ENCODE data around the gene EPX. TPM values are rescaled to one million over a fixed set of nuclear protein-coding genes. Genes with fewer than 3 reads are reported as not detected.

The EPX gene
- total RNA-seq, 2 donors from 2014 or later = not detected

DNA sequence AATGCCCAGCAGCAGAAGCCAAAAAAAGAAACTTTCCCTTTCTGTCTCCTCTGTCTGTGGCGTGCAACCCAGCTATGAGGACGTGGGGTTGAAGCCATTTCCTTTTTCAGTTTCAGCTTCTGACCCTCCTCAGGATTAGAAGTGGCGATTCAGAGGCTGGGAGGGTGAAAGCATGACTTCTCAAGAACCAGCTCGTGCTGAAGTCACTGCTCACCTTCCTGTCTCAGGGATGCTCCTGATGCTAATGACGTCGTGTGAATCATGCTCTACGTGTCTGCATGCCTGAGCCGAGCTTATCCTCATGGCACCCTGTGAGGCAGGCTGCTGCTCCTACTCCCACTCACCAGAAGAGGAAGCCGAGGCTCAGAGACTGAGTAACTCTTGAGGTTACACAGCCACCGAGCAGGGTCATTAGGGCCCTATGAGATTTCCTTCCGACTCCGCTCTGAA, 40.2 kb downstream of the EPX start:
- Histone ChIP-seq H3K36me3 (replicated peaks in 1 of 2; ENCODE audit: insufficient read depth in 1 of 2, low read depth in 2 of 2) (no peaks in the 10 kb centered on the region), H3K9me3 (no peaks in the 10 kb centered on the region), H3K27ac (peak overlapping the region in 1 of 4 donors; percentile 14), H3K4me3 (no peak overlapping the region), H3K27me3 (no peaks in the 10 kb centered on the region), H3K4me1 (no peaks in the 10 kb centered on the region)
- ATAC-seq (peak; percentile 24), DNase-seq (peak in 1 of 4 donors; percentile 42)
- 56 to 78% methylated on average over 7 to 12 of the region's 12 CpGs for WGBS, 2 donors
- TF ChIP-seq POLR2A (IDR thresholded peaks at IDR 0.05) = no peak
- TF ChIP-seq CTCF (IDR thresholded peaks at IDR 0.05) = no peak
- intact Hi-C loops (cut with DNase I) = no loop called here

DNA sequence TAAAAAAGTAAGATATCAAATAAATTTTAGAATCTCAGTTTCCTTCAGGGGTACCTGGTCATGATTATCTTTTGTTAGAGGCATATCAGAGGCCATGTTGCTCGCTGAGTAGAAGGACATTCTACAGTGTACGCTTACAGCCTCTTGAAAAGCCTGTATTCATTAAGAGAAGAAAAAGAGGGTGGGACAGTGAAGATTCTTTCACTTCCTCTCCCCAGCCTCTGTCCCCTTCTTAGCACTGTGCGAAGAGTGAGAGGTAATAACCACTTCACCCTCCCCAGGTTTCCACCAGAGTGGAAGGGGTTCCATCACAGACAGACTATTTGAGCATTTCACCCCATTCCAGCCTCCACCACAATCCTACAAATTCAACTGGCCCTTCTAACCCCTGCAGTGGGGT, 41.0 kb downstream of the EPX start:
- Histone ChIP-seq H3K4me3 (no peak overlapping the region), H3K4me1 (no peaks in the 10 kb centered on the region), H3K9me3 (no peaks in the 10 kb centered on the region), H3K27ac (no peak overlapping the region), H3K27me3 (no peaks in the 10 kb centered on the region), H3K36me3 (replicated peaks in 1 of 2; ENCODE audit: insufficient read depth in 1 of 2, low read depth in 2 of 2) (no peaks in the 10 kb centered on the region)
- intact Hi-C loops (cut with DNase I) = no loop called here
- ATAC-seq (no peak), DNase-seq (no peak)
- no peak for TF ChIP-seq CTCF (IDR thresholded peaks at IDR 0.05)
- TF ChIP-seq POLR2A (IDR thresholded peaks at IDR 0.05) = no peak
- 75 to 83% methylated on average over 3 of the region's 3 CpGs for WGBS, 2 donors

GRCh38 chr17:58234512-58234911, 42.0 kb downstream of the EPX start:
- WGBS, 2 donors = 66 to 72% methylated on average over 3 of the region's 3 CpGs
- no peak overlapping the region for H3K4me3 ChIP-seq
- TF ChIP-seq CTCF (IDR thresholded peaks at IDR 0.05) (no peak), POLR2A (IDR thresholded peaks at IDR 0.05) (no peak)
- ATAC-seq = no peak
- no peak overlapping the region for H3K27ac ChIP-seq
- H3K36me3 ChIP-seq (replicated peaks in 1 of 2; ENCODE audit: insufficient read depth in 1 of 2, low read depth in 2 of 2) = no peaks in the 10 kb centered on the region
- H3K27me3 ChIP-seq = no peaks in the 10 kb centered on the region
- no peaks in the 10 kb centered on the region for H3K4me1 ChIP-seq
- intact Hi-C loops (cut with DNase I) = no loop called here
- no peak for DNase-seq
- no peaks in the 10 kb centered on the region for H3K9me3 ChIP-seq

DNA sequence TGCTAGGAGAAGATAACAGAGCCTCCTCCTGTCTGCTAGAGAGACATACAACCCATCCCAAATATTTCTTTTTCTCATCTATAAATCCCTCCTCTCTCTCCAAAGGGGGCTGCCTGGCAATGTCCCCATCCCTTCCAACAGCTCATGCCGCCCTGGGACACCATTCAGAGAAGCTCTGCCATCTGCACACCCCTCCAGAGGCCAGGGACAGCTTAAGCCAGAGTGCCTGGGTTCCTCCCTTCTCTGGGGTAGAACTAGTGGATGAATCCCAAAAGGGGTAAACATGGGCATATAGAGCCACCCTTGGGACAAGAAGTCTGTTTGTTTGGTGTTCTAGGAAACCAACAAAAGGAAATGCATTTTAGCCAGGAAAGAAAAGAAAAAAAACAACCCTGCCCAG, 43.3 kb downstream of the EPX start:
- no peak overlapping the region for H3K4me3 ChIP-seq
- no peaks in the 10 kb centered on the region for H3K27me3 ChIP-seq
- TF ChIP-seq CTCF (IDR thresholded peaks at IDR 0.05) (no peak), POLR2A (IDR thresholded peaks at IDR 0.05) (no peak)
- intact Hi-C loops (cut with DNase I) = no loop called here
- H3K36me3 ChIP-seq (replicated peaks in 1 of 2; ENCODE audit: insufficient read depth in 1 of 2, low read depth in 2 of 2) = no peaks in the 10 kb centered on the region
- H3K4me1 ChIP-seq = no peaks in the 10 kb centered on the region
- DNase-seq (no peak), ATAC-seq (no peak)
- 79 to 92% methylated on average over 1 of the region's 1 CpG for WGBS, 2 donors
- no peaks in the 10 kb centered on the region for H3K9me3 ChIP-seq
- no peak overlapping the region for H3K27ac ChIP-seq

DNA sequence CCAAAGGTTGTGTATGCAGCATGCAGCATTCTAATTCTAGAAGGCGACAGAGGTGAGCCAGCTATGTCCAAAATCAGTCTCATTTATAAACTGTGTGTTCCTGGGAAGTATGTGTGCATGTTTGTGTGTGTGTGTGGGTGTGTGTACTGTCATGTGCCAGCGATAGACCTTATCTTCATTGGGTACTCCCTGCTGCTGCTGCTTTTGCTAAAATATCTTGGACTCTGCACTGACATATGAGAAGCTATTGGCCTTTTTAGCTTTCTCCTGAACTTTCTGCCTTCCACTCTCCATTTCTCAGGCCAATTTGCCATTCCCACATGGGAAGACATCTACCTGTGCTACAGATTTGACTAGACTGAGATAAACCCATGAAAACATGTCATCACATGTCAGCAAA, 43.9 kb downstream of the EPX start:
- DNase-seq (no peak), ATAC-seq (no peak)
- Histone ChIP-seq H3K4me3 (no peak overlapping the region), H3K27ac (no peak overlapping the region), H3K9me3 (no peaks in the 10 kb centered on the region), H3K4me1 (no peaks in the 10 kb centered on the region), H3K27me3 (no peaks in the 10 kb centered on the region), H3K36me3 (replicated peaks in 1 of 2; ENCODE audit: insufficient read depth in 1 of 2, low read depth in 2 of 2) (no peaks in the 10 kb centered on the region)
- intact Hi-C loops (cut with DNase I) = no loop called here
- TF ChIP-seq POLR2A (IDR thresholded peaks at IDR 0.05) (no peak), CTCF (IDR thresholded peaks at IDR 0.05) (no peak)
- WGBS, 2 donors = 72 to 75% methylated on average over 2 of the region's 2 CpGs

All from body of pancreas (tissue), 4 donors.